GM18520 (cell line): ENCODE measurements around the gene PALD1.

Source experiments
- ATAC-seq: cut with Tn5 transposase; IDR thresholded peaks from one replicate; pipeline ENCODE4 v1.9.1; 2021; ENCODE audit not compliant: unreplicated experiment

The PALD1 gene

DNA sequence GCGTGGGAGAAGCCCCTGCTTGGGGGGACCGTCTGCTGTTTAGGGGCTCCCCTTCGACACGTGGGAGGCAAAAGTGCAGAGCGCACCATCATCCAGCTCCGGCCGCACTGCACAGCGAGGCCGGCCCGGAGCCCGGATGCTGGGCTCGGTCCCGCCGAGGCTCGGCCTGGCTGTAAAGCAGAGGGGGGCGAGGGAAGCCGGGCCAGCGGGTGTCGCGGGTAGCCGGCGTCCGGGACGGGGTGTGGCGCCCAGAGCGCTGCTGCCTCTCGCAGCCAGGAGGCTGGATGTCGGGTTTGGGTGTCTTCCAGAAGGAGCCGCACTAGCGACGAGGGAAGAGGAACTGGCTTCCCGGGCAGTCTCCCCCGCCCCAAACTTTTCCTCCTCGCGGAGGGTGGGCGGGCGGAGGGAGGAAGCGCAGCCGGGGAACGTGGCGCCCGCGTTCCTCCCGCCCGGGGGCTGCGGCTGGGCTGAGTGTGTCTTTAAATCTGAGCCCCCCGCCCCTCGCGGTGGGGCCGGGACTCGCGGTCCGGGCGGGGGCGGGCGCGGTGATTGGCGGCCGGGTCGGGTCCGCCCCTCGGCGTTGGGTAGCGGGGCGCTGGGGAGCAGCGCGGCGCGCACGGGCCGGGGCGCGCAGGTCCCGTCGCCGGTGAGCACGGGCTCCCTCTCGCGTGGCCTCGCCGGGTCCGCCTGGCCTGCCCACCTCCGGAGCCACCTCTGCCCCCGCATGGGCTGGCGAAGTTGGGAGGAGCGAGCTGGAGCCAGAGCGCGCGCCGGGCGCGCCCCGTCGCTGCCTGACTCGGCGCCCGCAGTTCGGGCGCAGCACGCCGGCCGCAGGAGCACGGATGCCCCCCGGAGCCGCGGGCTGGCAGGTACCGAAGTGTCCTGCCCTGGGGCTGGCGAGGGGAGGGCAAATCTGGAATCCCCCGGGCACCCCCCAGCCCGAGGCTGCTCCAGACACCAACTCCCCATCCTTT is at the start of gene PALD1:
Gene PALD1 (plus strand): TSS at position 577 of the 974 bp plus-strand sequence. CDS start 47,185 bp downstream, outside the sequence.
- no peak for ATAC-seq

DNA sequence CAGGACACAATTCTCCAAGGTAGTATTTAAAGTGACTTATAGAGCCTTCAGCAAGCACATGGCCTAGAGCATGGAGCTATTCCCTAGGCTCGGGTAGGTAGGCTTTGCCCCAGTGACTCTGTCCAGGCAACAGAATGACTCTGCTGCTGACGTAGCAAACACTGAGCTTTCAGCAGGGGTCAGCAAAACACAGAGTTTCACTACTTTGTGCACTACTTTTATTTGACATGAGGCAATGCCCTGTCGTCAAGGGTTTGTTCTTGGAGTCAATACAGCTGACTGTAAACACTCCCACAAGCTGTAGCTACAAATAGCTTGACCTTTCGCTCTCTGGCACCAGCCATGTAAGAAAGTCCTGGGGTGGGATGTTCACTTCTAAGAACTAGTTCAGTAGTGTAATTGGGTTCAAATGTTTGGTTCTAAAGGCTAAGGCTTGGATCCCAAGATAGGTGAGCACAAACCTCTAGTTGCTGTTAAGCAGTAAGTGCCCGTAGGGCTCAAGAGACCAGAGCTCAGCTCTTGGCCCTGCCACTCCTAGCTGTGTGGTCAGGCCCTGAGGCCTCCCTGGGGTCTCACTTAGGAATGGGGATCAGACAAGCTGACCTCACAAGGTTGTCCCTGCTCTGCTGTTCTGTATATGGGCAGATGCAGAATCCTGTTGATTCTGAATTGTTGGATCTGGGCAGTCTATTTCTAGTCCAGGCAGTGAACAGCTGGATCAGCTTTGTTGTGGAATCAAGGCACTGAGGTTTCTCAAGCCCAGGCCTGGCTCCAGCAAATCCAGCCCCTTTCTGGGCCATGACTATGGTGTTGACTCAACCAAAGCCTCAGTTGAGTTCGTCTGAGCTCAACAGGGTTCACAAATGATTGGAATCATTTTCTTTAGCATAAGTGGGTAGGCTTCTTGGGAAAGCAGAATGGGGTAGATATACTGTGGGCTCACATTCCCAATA is 47.8 kb upstream of the PALD1 start:
- no peak for ATAC-seq

DNA sequence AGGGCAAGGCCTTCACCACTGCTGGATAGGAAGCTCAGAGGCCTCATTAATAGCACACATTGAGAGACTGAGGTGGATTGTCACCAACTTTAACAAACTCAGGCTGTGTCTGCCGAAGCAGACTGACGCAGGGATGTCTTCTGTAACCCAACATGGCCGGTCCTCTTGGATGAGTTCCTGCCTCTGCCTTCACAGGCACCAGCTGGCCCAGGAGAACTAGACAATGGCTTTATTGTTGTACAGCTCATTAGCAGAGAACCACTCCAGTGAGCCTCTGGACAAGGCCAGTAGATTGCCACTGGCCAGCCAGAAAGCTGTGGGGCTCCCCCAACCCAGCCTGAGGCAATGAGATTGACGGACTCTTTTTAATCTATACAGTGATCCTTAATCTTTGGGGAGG is 46.5 kb upstream of the PALD1 start:
- no peak for ATAC-seq

DNA sequence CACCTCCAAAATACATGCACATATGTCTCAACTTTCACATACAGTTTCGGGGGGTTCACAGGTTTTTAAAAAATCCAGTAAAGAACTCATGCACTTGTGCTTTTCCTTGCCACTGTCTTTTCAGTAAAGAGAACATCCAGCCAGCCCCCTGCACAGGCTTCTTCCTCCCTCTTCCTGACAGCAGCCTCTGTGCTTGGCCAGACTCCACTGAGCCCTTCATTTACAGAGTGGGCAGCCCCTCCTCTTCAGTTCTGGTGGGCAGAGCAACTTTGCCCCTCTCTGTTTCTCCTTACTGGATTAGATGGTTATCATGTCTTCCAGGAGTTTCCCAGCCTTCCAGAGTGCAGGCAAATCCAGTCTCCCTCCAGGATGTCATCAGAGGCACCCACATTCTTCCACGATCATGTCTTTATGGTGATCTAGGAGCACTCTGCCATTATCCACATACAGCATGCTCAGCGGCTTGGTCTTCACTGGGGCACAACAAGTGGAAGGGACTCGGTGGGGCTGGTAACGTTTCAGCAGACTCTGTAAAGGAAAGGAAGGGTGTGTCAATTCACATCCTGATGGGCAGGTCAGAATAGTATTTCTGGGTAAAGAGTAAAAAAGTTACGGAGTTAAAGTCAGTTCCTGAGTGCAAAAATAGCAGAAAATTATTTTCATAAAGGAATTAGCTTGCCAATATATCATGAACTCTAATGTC is 45.9 kb upstream of the PALD1 start:
- ATAC-seq: no peak

DNA sequence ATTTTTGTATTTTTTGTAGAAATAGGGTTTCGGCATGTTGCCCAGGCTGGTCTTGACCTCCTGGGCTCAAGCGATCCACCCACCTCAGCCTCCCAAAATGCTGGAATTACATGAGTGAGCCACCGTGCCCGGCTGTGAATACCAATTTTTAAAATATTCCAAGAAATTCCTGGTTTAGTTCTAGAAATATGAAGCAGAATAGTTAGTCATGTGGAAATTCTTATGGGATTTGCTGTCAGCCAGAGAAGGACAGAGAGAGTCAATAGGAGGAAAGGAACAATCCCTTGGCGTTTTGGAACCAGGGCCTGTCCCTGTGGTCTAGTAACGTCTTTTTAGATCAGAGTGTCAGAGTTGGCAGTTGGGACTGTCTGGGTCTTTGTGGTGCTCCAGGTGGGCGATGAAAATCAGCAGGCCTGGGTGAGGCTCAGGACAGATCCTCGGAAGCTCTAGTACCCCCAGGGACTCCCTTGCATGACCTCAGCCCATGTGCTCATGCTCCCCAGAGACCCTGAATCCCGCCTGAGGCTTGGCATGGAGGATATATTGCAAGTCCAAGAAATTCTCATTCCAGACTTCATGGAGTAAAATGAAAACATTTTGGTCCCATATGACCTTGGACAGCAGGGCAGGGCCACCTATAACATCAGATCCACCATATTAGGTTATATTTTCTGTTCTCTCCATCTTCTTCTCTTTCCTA is 44.8 kb upstream of the PALD1 start:
- ATAC-seq: no peak

DNA sequence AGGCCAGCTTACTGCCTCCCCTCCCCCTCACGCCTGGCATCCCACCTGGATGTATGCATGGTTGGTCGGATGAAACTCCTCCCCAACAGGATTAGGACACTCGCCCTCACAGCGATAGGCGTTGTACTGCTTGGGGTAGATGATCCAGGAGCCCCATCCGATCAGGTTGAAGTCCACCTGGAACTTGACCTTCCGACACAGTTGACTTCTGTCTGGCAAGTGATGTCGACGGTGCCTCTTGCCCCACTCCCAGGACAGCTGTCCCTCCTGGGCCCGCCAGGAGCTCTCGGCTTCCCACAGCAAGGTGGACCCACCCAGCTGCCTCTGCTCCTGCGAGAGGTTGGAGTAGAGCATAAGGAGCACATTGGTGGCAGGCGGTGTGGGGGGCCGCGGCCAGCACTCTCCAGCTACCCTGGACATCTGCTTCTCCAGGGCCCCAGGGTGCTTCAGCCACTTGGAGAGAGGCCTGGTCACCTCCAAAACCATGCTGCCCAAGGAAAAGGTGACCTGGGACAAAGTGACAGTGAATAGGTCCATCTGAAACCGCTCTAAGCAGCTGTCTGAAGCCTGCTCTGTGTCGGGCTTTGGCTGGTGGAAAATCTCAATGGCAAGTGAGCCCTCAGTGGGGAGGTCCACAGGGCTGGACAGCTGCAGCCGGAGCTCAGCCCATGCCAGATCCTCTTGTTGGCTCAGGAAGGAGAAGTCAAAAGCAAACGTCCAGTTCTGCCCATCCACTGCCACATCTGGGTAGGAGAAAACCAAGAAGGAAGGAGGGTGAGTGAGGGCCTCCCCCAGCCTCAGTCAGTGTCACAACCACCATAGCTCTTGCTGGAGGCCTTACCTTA is 43.1 kb upstream of the PALD1 start:
- no peak for ATAC-seq

DNA sequence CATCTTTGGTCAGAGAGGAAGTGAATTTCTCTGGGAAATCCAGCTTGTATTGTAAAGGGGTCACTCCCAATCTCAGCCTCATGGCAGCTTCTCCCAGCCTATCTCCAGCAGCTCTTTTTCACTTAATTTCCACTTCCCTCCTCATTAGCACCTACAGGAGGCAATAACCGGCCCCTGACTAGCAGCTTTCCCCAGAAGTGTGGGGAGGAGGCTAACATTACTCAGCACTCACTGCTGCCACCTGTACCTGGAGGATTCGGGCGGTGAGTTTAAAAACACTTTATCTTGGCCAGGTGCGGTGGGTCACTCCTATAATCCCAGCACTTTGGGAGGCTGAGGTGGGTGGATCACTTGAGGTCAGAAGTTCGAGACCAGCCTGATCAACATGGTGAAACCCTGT is 40.8 kb upstream of the PALD1 start:
- no peak for ATAC-seq

DNA sequence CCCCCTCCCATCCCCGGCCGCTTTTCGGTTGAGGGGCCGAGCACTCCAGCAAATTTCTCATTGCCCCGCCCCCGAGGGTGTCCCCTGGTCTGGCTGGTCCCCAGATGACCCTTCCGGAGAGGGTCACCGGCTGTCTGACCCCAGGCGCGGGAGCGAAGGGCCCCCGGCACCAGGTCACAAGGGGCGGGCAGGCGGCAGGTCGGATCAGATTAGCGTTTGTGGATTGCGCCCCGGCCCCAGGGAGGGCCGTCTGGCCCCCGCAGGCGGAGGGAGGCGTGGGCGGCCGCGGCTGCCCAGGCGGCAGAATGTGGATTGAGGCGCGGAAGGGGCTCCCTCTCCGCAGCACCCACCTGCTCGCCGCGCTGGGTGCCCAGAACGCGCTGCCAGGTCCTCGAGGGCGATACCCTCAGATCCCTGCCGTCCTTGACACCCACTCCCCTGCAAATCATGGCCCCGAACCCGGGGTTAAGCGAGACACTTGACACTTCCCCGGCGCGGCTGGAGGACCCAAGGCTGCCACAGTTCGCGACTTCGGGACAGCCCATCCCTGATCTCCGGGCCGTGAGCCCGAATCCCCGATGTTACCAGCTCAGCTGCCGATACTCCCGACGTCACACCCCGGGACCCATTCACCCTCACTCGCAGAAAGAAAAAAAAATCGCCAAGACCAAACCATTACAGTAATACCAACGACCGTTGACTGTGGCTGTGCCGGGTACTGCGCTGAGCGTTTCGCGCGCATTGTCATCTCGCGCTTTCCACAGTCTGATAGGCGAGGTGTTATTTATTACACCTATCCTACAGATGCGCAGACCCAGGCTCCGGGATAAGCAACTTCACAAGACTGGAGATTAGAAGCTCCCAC is 38.0 kb upstream of the PALD1 start:
- ATAC-seq: no peak

DNA sequence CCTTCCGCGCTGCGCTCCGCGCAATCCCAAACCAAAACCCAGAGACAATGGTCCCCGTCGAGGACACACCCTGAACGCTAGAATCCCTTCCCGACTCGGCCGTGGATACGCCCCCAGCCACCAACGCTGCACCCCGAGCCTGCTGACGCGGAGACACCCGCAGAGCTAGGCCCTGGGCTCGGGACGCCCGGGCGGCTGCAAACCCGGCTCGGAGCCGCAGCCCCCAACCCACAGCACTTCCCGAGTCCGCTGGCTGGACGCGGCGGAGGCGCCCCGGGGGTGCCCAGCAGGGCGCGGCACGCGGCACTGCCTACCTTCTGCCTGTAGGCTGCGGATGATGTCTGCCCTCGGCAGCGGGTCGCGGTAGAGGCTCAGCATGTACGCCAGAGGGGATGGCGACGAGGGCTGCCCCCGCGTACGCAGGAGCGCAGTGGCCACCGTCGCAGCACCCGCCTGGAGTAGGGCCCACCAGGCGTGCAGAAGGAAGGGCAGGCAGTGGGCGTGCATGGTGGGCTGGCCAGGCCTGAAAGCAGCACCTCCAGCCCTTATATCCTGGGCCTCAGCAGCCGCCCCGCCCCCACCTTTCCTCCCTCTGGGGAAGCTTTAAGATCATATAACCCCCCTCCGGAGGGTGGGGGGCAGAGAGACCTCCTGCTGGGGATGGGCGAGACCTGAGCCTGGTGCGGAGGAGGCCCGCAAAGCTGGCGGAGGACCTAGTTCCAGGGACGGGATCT is 37.2 kb upstream of the PALD1 start, which contains the start of gene NODAL:
Gene NODAL (minus strand): TSS at position 521 of the 734 bp plus-strand sequence. CDS start 14 bp downstream, at position 507.
- ATAC-seq: no peak

DNA sequence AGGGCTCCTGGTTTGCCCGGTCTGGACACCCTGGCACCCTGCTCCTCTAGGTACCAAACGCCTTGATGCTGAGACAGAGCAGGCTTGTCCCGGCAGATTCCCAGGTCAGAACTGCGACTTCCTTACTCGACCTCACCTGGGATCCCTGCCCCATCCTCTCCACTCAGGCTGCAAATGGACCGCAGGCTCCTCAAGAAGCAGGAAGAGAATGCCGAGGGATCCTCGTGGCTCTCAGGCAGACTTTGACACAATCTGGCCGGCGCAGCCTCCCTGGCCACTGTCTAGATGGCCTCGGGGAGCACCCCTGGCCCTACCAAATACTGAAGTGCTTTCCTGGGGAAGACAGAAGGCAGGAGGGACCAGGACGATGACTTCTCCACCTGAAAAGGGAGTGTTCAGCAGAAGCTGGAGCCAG is 36.7 kb upstream of the PALD1 start:
- ATAC-seq: no peak

DNA sequence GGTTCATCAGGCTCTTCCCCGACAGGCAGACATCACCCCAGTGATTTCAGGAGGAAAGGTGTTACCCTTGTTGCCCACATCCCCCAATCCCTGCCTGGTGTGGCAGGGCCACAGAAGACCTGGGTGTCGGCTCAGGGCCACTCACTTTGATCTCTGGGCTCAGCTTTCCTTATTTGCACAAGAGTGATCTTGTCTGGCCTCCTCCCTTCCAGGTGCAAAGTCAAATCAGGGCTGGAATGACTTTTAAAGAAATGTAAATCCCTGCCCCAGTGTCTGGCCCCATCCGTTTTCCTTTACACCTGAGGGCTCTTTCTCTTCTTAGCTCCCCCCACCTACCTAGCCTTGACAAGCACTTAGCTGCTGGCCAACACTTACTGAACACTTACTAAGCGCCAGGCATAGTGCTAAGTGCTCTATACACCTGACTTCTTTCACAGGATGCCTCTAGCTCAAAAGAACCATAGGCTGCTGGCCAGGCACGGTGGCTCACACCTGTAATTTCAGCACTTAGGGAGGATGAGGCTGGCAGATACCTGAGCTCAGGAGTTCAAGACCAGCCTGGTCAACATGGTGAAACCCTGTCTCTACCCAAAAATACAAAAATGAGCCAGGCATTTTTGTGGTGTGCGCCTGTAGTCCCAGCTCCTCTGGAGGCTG is 36.1 kb upstream of the PALD1 start:
- no peak for ATAC-seq

DNA sequence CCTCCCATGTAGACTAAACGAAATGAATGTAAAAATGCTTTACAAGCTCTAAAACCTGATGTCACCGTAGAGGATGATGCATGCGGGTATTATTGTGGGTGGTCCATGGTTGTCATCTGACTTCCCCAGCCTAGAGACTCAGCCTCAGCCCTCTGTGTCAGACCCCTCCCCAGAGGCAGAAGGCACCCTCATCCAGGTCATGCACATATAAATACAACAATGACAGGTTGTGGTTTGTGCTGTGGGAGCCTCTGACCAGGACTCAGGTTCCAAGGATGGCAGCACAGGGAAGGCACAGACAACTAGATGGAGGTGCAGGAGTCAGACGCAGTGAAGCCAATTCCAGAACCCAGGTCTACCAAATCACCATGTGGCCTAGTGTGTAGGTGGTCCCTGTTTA is 33.8 kb upstream of the PALD1 start:
- no peak for ATAC-seq

DNA sequence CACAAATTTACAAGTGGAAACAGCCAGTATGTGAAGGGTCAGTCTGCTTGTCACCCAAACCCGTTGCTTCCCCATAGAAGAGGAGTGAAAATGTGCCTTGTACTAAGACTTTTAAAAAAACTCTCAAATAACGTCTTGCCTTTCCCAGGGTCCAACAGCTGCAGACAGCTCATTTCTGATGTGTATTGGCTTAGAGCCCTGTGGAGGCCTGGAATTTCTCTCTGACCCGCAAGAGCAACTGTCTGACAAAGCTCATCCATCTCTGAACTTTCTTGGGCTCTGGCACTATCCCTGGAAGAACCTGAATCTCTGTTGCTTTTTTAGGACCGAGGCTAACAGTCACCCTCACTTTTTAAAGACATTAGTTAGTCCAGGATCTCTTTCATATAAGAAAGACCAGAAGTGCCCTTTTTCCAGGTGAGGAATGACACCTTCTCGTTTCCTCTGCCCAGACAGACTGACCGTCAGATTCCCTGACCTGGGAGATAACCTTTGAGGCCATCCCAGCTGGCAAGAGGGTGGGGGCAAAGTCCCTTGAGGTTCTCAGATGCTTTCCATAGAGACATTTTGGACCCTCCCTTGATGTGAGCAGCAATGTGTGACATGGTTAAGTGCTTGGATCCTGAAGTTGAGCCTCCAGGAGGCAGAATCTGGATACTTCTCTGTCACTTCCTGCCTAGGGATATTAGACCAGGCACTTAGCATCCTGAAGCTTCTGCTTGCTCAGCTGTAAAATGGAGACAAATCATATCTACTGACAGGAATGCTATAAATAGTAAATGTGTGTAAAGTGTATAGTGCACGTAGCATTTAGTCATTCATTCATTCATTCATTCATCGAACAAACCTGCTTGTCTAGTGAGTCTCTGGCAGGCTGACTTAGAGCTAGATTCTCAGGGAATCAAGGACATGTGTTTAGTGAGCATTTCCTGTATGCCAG is 32.6 kb upstream of the PALD1 start:
- no peak for ATAC-seq

DNA sequence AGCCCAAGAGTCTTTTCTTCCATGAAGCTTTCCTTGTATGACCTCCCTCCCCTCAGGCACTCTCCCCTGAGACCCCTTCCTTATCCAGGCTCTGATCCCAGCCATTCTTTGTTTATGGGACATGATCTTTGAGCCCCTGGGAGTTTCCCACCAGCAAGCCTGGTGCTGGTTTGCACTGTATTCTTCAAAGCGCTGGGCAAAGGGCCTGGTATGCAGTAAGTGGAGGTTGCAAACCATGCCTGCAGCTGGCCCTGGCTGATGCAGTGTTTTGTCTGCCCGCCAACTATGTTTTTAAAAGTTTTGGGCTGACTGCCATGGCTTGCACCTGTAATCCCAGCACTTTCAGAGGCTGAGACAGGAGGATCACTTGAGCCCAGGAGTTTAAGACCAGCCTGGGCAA is 30.3 kb upstream of the PALD1 start:
- no peak for ATAC-seq

DNA sequence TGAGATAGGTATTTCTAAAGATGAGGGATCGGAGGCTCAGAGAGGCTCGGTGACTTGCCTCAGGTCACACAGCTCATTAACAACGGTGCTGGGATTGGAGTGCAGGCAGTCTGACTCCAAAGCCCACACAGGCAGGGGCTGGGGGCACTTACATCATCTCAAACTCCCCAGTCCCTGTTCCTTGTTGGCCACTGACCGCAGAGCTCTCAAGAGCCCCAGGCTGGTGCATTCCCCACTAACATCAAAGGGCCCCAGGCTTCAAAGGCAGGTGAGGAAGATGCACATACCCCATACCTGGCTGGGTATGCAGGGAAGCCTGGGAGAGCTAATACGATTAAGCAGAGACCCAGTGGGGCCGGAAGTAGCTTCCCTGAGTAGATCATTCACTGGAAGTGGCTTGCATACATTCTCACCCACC is 23.3 kb upstream of the PALD1 start:
- ATAC-seq: no peak

DNA sequence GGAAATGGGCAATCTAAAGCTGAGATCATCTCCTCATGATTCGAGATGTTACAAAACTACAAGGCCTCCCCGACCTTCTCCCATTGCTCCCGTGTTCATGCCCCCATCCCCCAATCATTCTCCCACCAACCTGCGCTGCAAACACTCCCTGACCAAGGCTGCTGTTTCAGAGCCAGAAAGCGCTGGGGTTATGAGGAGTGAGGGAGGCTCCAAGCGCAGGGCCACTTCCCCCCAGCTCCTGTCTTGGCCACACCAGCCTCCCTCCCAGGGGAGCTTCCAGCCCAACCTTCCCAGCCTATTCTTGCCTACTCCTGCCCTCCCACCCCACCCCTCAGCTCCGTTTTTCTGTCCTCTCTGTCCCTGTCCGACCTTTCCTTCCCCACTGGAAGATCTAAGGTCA is 22.4 kb upstream of the PALD1 start:
- no peak for ATAC-seq
